ENCODE data around the gene PHPT1. TPM values are rescaled to one million over a fixed set of nuclear protein-coding genes. Genes with fewer than 3 reads are reported as not detected.

Gene PHPT1
- total and polyA plus RNA-seq, 2 experiments from 2014 or later = 101 to 390 TPM

DNA sequence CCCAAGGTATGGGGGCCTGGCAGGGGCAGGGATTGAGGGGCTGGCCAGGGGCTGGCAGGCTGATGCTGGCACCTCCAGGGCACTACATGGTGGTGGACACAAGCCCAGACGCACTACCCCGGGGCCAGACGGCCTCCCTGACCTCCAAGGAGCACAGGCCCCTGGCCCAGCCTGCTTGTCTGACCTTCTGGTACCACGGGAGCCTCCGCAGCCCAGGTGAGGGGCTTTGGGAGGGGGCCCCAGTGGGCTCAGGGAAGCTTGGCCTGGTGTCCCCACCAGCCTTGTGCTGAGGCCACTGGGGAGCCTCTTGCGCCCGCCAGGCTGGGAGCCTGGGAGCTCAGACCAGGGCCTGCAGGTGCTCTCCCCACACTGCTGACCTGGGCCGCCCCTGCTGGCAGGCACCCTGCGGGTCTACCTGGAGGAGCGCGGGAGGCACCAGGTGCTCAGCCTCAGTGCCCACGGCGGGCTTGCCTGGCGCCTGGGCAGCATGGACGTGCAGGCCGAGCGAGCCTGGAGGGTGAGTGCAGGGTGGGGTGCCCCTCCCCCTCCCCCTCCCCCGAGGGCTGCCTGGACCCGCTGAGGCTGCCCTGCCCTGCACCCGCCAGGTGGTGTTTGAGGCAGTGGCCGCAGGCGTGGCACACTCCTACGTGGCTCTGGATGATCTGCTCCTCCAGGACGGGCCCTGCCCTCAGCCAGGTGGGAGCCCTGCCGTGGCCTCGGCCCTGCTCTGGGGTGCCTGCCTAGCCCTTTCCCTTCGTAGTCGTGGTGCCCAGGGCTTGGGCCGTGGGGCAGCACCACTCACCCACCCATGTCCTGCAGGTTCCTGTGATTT lies 8.6 kb downstream of the PHPT1 start:
- Histone ChIP-seq H2AFZ (no peak overlapping the region), H3K9me3 (ENCODE audit: low read depth) (no peaks in the 10 kb centered on the region), H3K9me2 (replicated peaks; ENCODE audit: insufficient read depth) (no peaks in the 10 kb centered on the region), H3K36me3 (replicated peaks; ENCODE audit: insufficient read depth, low read depth) (no peaks in the 10 kb centered on the region), H3K79me2 (no peaks in the 10 kb centered on the region), H3K27ac (no peak overlapping the region), H4K20me1 (ENCODE audit: insufficient read depth, poor library complexity, severe bottlenecking) (no peaks in the 10 kb centered on the region), H3K27me3 (no peaks in the 10 kb centered on the region), H3K4me2 (no peak overlapping the region), H3K4me3 (no peak overlapping the region), H3K4me1 (ENCODE audit: insufficient read depth) (peaks cover 16% of the 10 kb centered on the region)
- WGBS (ENCODE audit: low lambda C conversion rate, missing lambda C conversion rate) = 93% methylated on average over 24 of the region's 29 CpGs
- DNase-seq (ENCODE audit: low spot score) = peak; percentile 18
- TF ChIP-seq EZH2phosphoT487 (IDR thresholded peaks at IDR 0.05; ENCODE audit: low read depth, severe bottlenecking, unreplicated experiment) = no peak
- TF ChIP-seq, protein P1, sequence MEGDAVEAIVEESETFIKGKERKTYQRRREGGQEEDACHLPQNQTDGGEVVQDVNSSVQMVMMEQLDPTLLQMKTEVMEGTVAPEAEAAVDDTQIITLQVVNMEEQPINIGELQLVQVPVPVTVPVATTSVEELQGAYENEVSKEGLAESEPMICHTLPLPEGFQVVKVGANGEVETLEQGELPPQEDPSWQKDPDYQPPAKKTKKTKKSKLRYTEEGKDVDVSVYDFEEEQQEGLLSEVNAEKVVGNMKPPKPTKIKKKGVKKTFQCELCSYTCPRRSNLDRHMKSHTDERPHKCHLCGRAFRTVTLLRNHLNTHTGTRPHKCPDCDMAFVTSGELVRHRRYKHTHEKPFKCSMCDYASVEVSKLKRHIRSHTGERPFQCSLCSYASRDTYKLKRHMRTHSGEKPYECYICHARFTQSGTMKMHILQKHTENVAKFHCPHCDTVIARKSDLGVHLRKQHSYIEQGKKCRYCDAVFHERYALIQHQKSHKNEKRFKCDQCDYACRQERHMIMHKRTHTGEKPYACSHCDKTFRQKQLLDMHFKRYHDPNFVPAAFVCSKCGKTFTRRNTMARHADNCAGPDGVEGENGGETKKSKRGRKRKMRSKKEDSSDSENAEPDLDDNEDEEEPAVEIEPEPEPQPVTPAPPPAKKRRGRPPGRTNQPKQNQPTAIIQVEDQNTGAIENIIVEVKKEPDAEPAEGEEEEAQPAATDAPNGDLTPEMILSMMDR (IDR thresholded peaks at IDR 0.05; ENCODE audit: poor library complexity) = no peak
- no peak for TF ChIP-seq EZH2 (IDR thresholded peaks at IDR 0.05; ENCODE audit: borderline replicate concordance)

DNA sequence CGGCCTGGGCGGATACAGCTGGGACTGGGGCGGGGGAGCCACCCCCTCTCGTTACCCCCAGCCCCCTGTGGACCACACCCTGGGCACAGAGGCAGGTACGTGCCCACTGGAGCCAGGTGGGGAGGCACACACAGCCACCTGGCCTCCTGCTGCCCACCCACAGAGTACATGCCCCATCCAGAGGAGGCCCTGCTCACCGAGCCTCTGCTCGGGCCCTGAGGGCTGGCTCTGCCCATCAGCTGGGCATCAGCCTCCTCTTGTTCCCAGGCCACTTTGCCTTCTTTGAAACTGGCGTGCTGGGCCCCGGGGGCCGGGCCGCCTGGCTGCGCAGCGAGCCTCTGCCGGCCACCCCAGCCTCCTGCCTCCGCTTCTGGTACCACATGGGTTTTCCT lies 9.2 kb downstream of the PHPT1 start:
- TF ChIP-seq EZH2 (IDR thresholded peaks at IDR 0.05; ENCODE audit: borderline replicate concordance) (no peak), EZH2phosphoT487 (IDR thresholded peaks at IDR 0.05; ENCODE audit: low read depth, severe bottlenecking, unreplicated experiment) (no peak)
- TF ChIP-seq, protein P1 (IDR thresholded peaks at IDR 0.05; ENCODE audit: poor library complexity) = no peak
- WGBS (ENCODE audit: low lambda C conversion rate, missing lambda C conversion rate) = 93% methylated on average over 11 of the region's 15 CpGs
- Histone ChIP-seq H3K4me3 (no peak overlapping the region), H3K27ac (peak overlapping the region; percentile 69), H3K4me2 (no peak overlapping the region), H3K4me1 (ENCODE audit: insufficient read depth) (peaks cover 16% of the 10 kb centered on the region), H2AFZ (no peak overlapping the region), H4K20me1 (ENCODE audit: insufficient read depth, poor library complexity, severe bottlenecking) (no peaks in the 10 kb centered on the region), H3K79me2 (peaks cover 3% of the 10 kb centered on the region), H3K27me3 (no peaks in the 10 kb centered on the region), H3K9me2 (replicated peaks; ENCODE audit: insufficient read depth) (no peaks in the 10 kb centered on the region), H3K9me3 (ENCODE audit: low read depth) (no peaks in the 10 kb centered on the region), H3K36me3 (replicated peaks; ENCODE audit: insufficient read depth, low read depth) (no peaks in the 10 kb centered on the region)
- no peak for DNase-seq (ENCODE audit: low spot score)

DNA sequence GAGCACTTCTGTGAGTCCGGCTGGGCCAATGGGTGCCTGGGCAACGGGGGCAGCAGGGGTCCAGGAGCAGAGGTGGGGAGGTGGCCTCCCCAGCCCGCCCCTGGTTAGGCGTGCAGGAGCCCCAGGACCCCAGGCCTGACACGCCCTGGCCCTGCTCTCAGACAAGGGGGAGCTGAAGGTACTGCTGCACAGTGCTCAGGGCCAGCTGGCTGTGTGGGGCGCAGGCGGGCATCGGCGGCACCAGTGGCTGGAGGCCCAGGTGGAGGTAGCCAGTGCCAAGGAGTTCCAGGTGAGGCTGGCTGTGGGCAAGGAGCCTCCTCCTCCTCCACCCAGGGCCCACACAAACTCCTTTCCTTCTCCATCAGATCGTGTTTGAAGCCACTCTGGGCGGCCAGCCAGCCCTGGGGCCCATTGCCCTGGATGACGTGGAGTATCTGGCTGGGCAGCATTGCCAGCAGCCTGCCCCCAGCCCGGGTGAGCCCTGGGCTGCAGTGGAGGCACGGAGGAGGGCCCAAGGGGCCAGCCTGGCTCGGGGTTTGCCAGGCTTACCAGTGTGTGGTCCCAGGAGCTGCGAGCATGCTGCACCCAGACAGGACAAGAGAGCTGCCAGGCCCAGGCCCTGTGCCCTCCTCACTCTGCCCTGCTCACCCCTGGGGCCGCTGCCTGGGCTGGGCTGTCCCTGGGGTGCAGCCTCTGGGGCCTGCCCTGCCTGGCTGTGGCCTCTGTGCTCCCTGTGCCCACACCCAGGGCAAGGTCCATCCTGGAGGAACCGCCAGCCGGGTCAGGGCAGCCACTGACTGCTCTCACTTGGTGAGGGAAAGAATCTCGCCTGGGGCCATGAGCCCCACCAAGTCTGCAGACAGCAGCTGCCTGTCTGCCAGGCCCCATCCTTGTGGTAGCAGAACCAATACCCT lies 9.9 kb downstream of the PHPT1 start:
- H3K4me1 ChIP-seq (ENCODE audit: insufficient read depth) = peaks cover 16% of the 10 kb centered on the region
- H3K9me3 ChIP-seq (ENCODE audit: low read depth) = no peaks in the 10 kb centered on the region
- peak; percentile 62 for DNase-seq (ENCODE audit: low spot score)
- 85% methylated on average over 15 of the region's 20 CpGs for WGBS (ENCODE audit: low lambda C conversion rate, missing lambda C conversion rate)
- no peaks in the 10 kb centered on the region for H3K27me3 ChIP-seq
- no peak overlapping the region for H3K4me3 ChIP-seq
- TF ChIP-seq EZH2 (IDR thresholded peaks at IDR 0.05; ENCODE audit: borderline replicate concordance) (no peak), EZH2phosphoT487 (IDR thresholded peaks at IDR 0.05; ENCODE audit: low read depth, severe bottlenecking, unreplicated experiment) (no peak)
- TF ChIP-seq, protein P1 (IDR thresholded peaks at IDR 0.05; ENCODE audit: poor library complexity) = no peak
- H3K79me2 ChIP-seq = peaks cover 10% of the 10 kb centered on the region
- H3K9me2 ChIP-seq (replicated peaks; ENCODE audit: insufficient read depth) = no peaks in the 10 kb centered on the region
- H2AFZ ChIP-seq = no peak overlapping the region
- peaks cover 4% of the 10 kb centered on the region for H4K20me1 ChIP-seq (ENCODE audit: insufficient read depth, poor library complexity, severe bottlenecking)
- H3K36me3 ChIP-seq (replicated peaks; ENCODE audit: insufficient read depth, low read depth) = no peaks in the 10 kb centered on the region
- H3K4me2 ChIP-seq = peak overlapping the region; percentile 27
- peak overlapping the region; percentile 69 for H3K27ac ChIP-seq

Data from hepatocyte (in vitro differentiated cells).